HG03060 (cell line): ENCODE data around the gene TNFSF4.
"Not testable (repeated sequence)": the region's sequence is repeated elsewhere in the genome, so short reads cannot be mapped to it uniquely, and the experiment has no call there.

Source experiments
- ATAC-seq: cut with Tn5 transposase; IDR thresholded peaks from one replicate; pipeline ENCODE4 v1.9.1; 2021; ENCODE audit warnings: low read depth, moderate number of reproducible peaks; ENCODE audit not compliant: unreplicated experiment

The TNFSF4 gene

DNA sequence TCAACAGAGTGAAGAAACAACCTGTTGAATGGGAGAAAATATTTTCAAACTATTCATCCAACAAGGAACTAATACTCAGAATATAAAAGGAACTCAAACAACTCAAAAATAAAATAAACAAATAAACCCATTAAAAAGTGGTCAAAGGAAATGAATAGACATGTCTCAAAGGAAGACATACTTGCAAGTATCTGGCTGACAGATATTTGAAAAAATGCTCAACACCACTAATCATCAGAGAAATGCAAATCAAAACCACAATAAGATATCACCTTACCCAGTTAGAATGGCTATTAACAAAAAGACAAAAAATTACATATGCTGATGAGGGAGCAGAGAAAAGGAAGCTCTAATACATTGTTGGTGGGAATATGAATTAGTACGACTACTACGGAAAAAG, 38.2 kb downstream of the TNFSF4 start:
- ATAC-seq = no peak

DNA sequence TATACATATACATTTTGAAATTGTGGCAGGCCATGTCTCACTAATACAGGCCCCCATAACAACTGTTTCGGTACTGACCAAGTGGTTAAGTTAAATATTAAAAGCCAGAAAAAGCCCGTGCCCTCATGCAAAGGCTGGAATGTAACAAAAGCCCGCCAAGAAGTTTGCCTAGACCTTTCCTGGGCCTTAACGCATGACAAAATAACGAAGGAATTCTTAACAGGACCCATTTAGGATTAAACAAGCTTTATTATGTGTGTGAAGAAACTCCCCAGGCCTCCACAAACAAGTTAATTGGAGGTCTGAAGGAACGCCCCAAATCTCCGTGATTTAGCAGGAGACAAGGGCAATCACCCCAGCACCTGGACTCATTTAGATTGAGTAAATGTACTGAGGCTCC, 42.4 kb downstream of the TNFSF4 start:
- ATAC-seq = no peak

DNA sequence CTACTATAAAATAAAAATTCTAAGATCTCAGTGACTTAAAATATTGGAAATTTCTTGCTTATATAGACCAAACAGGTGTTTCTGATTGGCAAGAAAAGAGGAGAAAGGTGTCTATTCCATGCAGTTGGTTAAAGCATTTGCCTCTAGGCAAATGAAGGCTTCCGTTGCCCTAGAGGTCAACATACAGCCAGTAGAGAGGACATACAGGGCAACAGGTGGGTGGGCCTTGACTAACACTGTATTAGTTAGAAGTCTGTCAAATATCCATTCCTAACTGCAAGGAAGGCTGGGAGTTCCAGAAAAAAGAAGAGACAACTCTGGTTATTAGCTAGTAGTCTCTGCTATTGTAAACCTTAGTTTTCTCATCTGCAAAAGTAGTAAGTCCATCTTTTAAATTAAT, 43.0 kb downstream of the TNFSF4 start:
- no peak for ATAC-seq

DNA sequence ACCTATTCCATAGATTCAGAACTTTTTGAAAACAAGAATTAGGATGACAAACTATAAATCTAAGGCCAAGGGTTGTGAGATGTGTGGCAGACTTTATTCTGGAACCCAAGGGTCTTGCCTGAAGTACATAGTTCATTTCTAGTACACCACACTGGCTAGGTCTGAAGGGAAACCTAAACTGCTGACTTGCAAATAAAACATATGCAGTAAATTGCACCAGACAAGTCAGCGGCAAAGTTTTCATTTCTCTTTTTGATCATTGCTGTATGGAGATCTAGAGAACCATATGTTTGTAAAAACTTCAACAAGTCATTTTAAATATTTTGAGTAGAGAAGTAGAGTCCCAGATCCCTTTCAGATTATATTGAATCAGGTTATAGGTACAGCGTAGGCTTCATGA, 43.9 kb downstream of the TNFSF4 start:
- ATAC-seq = no peak

DNA sequence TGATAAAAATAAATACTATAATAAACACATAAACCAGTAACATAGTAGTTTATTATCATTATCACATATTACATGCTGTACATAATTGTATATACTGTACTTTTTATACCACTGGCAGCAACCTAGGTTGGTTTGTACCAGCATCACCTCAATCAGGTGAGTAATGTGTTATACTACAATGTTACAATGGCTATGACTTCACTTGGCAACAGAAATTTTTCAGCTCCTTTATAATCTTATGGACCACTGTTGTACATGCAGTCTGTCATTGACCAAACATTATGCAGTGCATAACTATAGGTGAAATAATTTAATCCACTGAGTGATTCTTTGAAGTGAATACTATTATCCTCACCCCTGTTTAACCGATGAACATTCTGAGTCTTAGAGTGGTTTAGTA, 44.5 kb downstream of the TNFSF4 start:
- ATAC-seq = no peak

DNA sequence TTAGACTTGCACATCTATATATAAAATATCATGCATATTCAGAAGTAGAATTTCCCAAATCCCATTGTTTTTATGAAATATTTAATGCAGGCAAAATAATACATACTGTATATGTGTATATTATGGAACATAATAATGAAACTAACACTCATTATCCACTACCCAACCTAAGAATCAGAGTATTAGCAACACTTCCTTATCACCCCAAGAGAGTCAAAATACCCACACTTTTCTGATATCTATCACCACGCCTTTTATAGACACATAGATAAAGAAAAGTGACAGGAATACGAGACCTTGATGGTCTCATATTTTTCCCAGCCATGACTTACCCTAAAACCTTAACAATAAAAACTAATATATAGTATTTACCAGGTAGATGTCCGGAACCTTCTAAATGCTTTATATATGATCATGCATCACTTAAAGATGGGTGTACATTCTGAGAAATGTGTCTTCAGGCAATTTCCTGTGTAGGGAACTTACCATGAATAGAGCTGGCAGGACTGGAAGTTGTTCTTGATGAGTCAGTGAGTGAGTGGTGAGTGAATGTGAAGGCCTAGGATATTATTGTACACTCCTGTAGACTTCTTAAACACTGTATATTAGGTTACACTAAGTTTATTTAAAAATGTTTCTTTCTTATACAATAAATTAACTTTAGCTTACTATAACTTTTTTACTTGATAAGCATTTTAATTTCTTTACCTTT, 45.5 kb downstream of the TNFSF4 start:
- ATAC-seq = no peak

DNA sequence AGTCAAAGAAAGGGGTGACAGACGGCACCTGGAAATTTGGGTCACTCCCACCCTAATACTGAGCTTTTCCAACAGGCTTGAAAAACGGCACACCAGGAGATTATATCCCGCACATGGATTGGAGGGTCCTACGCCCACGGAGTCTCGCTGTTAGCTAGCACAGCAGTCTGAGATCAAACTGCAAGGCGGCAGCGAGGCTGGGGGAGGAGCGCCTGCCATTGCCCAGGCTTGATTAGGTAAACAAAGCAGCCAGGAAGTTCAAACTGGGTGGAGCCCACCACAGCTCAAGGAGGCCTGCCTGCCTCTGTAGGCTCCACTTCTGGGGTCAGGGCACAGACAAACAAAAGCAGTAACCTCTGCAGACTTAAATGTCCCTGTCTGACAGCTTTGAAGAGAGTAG, 53.2 kb downstream of the TNFSF4 start:
- not testable (repeated sequence) for ATAC-seq

DNA sequence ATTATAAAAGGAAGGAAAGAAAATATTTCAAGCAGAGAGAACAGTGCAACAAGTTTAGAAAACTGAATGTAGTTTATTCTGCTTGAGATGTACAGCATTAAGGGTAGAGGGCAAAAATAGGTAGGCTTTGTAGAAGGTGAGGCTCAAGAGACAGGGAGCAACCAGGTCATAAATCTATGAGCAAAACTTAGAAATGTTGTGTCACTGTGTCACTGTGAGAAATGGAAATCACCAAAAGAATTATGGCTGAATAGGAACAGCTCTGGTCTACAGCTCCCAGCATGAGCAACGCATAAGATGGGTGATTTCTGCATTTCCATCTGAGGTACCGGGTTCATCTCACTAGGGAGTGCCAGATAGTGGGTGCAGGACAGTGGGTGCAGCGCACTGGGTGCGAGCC, 53.6 kb downstream of the TNFSF4 start:
- no peak for ATAC-seq

DNA sequence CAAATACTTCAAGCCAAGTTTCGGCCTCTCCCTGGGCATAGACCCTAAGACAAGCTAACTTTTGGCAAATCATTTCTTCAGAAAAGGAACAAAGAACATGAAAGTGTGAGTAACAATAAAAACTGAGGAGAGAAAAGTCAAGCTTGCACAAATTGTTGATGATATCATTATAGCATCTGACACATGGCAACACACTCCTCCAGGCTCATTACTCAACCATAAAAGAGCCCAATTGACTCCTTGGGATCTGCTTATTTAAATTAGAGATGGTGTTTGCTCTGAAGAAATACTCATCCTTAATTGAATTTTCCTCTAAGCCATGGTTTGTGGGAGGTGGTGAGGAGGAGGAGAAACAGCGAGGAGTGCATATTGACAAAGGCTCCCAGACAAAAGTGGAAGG, 54.5 kb downstream of the TNFSF4 start:
- ATAC-seq = no peak

DNA sequence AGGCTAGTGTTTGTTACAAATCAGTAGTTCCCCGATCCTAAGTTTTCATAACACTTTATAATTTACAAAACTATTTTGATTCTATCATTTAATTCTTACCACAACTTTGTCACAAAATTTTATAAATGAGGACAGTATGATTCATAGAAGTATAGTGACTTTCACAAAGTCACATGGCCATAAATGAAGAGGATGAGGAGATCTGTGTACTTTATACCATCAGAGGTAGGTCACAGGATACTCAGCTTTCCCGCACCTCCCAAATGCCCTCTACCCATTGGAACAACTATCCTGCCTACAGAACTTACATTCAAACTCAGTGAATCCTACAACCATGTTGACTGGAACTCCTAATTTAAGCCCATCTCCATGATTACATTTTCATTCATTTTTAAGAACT, 56.3 kb downstream of the TNFSF4 start:
- ATAC-seq = no peak

DNA sequence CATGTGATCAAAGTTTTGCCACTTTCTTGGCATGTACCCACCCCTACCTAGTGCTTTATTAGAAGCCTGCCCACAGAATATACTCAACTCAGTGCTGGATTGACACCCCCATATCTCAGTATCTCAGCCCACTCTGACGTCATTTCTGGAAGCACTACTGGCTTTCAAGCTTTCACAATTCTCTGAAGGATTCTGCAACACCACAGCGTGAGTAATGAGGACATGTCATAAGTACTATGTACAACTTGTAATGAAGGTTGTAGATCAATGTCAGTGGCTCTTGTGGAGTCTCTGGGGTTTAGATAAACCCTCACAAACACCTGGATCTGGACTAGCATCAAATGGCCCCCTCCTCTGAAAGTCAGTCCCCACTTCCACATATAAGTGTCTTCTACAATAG, 57.2 kb downstream of the TNFSF4 start:
- ATAC-seq = no peak

DNA sequence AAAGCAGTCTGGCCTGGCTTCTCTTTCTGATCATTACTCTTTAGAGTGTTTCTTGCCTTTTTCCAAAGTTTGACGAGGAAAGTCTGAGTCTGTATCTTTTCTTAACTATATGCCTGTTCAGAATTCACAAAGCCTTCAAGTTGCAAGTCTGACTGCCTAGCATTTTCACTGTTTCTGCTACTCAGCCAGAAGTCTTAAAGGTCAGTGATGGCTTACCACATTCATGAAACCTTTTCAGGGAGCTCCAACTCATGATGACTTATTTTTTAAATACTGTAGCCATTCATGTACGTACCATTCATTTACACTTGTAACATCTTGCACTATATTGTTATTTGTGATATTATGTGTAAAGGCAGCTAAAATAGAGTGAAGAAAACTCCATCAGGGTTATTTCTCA, 58.2 kb downstream of the TNFSF4 start:
- no peak for ATAC-seq

DNA sequence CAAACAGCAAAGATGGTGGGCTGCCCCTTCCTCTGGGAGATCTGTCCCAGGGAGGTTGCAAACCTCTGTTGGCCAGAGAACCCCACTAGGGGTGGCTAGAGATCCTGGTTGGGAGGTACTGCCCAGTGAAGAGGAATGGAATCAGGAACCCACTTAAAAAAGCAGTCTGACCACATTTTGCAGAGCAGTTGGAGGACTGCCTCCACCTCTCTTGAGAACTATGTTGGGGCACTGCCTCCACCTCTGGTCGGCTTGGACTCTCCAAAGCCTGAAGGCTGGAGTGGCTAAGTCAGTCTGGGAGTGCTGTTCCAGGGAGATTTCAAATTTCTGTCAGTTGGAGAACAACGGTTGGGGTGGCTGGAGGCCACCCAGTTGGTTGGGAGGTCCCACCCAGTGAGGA, 58.6 kb downstream of the TNFSF4 start:
- ATAC-seq = no peak

DNA sequence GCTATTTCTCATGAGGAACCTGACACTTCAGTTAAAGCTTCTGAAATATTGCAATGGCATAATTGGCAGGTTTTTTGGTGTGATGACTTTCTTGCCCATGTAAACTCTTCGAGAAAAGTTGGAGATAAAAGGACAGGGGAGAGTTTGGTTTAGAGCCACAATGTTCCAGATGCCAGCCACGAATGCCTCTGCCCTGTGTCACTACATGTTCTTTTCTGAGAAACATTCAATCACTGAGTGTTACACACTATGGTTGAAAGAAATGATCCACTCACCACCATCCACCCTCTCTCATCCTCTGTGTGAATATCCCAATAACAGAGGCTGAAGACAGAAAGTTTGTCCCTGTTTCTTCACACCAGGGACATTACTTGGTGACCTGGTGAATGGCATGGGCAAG, 66.4 kb downstream of the TNFSF4 start:
- no peak for ATAC-seq

DNA sequence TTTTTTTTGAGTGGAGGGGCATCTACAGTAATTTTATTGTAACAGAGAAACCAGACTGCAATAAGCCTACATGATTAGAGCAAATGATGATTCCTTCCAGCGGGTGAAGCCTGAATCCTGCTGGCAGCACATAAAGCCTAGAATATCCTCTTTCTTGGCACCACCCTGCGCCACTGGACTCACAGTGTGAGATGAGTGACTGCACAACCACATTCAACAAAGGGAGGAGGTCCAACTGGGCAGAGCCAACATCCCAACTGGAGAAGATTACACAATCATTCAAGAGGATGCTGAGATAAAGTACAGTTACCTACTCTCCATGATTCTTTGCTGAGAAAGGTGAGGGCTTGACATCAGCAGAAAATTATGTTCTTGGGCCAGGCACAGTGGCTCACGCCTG, 67.4 kb downstream of the TNFSF4 start:
- no peak for ATAC-seq

DNA sequence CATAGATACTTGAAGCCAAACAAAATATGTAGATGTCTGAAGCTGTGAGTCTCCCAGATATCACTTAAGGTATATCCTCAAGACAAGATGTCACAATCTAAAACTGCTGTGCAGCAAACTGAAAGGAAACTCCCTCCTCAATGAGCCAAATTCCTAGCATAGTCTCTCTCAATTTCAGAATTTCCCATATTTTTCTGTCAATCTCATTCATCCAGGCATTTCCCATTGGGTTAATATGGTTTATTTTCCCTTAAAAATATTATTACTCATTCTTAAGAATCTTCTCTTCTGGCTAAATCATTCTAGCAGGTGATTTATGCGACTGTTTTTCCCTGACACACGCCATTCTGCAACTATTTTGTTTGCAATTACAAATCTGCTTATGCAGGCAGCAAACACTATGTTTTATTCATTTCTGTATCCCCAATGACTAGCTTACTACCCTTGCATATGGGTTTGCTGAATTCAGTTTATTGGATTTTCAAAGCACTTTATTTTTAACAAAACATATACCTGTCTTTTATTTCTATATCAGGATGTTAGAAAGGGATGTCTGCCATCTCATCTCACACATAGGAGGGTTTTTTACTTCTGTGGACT, 69.9 kb downstream of the TNFSF4 start:
- no peak for ATAC-seq

DNA sequence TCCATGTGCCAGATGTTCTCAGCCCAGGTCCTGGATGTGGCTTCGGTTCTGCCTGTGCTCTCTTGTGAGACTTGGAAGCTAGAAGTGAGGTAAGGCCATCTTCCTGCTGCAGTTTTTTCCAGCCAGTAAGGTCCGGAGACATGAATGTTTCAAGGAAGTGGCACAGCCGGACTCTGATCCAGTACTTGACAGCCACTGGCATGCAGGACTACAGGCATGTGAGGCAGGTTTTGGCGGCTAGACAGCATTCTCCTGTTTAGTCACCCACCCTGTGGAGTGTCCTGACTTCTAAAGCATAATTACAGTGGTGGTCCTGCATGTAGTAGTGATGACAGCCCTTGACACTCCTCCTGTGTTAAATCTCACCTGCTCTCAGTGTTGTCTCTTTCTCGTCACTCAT, 72.3 kb downstream of the TNFSF4 start:
- no peak for ATAC-seq

DNA sequence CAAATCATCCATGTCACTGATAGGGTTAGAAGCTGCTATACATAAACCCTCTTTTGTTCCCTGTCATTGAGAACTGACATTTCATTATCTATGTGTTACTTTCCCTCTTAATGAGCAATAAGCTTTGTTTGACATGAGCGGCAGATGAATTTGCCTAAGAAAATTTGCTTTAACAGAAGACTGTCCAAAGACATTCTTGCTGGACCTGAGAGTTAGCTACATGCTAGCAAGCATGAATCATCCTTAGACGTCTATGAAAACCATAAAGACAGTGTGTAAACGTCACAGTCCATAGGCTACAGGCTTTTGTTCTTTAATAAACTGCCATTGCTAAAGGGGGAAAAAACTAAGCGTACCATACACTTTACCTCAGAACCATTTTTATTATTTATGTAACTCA, 73.1 kb downstream of the TNFSF4 start:
- no peak for ATAC-seq
